NCI-H510A (cell line): ENCODE measurements around the gene PROSER2.

ENCODE experiments used
- DNase-seq: peaks from one replicate; lab custom pipeline; 2025; lab: John Stamatoyannopoulos, UW

Gene PROSER2

GRCh38 chr10:11909618-11910017, 86.5 kb downstream of the PROSER2 start:
- DNase-seq = no peak

- no peak for DNase-seq
Observed at GRCh38 chr10:11910102-11910501, 86.9 kb downstream of the PROSER2 start.

GRCh38 chr10:11913079-11913641, 90.0 kb downstream of the PROSER2 start:
- no peak for DNase-seq

GRCh38 chr10:11918384-11918783, 95.2 kb downstream of the PROSER2 start:
- no peak for DNase-seq

GRCh38 chr10:11919271-11919670, 96.1 kb downstream of the PROSER2 start:
- no peak for DNase-seq
